ENCODE data around the gene RIC1.
"Not testable (repeated sequence)": the region's sequence is repeated elsewhere in the genome, so short reads cannot be mapped to it uniquely, and the experiment has no call there.

RIC1 gene

DNA sequence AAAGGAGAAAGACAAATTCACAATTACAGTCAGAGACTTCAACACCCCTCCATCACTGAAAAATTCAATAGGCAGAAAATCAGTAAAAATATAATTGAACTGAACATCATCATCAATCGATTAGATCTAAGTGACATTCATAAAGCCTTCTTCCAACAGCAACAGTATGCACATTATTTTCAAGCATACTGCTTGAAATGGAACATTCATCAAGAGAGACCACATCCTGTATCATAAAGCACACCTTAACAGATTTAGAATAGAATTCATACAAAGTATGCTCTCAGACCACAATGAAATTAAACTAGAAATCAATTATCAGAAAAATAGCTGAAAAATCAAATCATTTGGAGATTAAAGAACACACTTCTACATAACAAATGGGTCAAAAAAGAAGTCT is 164.9 kb downstream of the RIC1 start:
- DNase-seq = no peak

DNA sequence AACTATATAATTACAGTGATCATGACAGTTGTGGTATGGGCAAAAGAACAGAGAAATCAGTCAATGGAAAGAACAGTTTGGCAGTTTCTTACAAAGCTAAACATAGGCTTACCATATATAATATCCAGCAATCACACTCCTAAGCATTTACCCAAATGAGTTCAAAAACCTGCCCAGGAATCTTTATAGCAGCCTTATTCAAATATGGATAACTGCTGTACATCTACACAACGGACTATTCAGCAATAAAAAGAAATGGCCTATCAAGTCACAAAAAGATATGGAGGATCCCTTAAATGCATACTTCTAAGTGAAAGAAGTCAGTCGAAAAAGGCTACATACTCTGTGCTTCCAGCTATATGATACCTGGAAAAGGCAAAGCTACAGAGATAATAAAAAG is 167.4 kb downstream of the RIC1 start:
- no peak for DNase-seq

DNA sequence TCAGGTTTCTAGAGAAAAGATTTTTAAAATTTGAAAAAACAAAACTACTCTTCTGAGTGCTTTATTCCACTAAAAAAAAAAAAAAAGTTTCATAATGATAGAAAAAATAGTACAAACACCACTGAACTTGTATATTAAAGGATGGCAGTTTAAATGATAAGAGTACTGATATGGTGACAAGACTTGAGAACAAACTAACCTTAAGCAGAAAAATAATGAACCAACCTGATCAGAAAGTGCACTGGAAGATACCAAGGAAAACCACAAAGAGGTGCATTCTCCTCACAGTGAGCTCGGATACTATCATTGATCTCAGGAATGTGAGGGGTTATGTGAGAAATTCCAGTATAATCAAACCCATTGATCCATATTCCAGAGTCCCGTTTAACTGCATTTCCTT is 169.7 kb downstream of the RIC1 start:
- DNase-seq = no peak

DNA sequence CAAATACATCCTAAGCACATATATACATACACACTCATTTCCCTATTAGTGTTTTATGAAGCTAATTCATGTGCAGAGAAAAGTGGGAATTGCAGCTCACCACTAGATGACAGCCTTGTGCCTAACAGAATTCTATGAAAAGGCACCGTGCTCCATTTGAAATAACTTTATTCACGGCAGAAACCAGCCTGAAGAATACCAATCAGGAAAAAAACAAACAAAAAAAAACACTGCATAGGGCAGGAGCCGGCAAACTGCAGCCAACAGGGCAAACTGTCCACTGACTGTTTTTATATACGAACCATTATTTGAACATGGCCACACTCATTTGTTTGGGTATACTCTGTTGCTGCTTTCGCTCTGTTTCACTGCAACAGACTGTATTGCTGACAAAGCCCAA is 170.4 kb downstream of the RIC1 start:
- peak; percentile 15 for DNase-seq

DNA sequence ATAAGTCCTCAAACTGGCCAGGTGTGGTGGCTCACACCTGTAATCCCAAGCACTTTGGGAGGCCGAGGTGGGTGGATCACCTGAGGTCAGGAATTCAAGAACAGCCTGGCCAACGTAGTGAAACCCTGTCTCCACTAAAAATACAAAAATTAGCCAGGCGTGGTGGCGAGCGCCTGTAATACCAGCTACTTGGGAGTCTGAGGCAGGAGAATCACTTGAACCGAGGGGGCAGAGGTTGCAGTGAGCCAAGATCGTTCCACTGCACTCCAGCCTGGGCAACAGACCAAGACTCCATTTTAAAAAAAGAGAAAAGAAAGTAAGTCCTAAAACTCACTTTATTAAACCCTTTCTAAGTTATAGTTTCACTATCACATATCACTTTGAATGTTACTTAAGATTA is 171.5 kb downstream of the RIC1 start:
- not testable (repeated sequence) for DNase-seq

DNA sequence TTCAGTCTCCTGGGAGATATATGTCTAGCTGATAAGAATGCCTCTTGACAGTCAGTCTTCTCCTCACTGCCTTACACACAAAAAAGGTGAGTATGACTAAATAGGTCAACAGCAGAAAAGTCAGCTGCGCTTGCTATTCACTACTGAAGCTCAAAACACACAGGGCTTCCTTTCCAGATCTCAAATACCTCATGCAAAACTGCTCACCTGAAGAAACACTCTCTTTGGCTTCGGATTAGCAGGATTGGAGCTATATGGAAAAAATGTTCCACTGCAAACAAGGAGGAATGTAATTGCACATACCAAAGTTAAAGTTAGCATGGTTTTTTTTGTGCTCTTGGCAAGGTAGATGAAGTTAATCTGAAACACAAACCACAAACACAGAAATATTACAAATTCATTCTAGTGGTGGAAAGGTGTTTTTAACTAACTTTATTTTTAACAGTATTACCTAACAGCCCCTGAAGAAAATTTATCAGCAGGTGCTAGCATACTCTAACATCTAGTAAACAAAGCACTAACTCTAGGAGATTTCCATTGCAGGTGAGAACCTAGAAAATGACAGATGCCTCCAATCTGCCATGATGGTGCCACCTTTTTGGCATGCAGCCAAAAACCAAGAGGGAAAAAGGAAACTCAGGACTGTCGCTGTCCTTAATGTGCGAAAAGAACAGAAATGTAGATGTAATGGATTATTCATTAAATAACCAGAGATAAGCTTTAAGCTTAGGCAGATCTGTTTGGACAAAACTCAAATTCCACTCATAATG is 172.2 kb downstream of the RIC1 start:
- no peak for DNase-seq

DNA sequence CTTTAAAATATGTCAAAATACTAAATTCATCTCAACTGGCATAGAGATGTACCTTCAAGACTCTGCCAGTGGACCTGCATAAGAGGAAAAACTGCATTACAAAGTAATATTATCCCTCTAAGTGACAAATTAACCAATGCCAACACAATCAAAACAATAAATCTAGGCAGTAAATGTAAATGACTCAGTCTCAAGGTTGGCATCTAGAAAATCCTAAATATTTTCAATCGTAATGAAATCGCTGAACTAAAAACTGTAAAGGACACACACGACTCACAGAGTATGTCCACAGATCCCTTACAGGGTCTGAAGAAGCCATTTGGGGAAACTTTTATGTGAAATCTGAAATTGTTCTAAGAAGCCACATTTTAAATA is 172.8 kb downstream of the RIC1 start:
- no peak for DNase-seq

DNA sequence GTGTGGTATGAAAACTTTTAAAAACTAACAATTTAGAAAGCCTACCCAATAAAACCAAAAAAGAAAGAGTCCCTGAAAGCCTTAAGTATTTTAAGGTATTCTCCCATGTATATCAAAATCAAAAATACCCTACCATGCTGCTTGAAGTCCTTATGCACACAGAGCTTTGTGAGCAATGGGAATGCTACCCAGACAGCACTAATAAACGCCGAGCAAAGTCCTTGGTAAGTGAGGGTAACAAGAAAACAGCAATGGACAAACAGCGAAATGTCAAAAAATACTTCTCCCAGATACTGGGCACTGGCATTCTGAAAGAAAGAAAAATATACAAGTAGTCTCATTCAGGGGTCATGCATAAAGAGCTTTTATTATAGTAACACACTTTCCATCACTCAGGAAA is 176.6 kb downstream of the RIC1 start:
- DNase-seq = no peak

DNA sequence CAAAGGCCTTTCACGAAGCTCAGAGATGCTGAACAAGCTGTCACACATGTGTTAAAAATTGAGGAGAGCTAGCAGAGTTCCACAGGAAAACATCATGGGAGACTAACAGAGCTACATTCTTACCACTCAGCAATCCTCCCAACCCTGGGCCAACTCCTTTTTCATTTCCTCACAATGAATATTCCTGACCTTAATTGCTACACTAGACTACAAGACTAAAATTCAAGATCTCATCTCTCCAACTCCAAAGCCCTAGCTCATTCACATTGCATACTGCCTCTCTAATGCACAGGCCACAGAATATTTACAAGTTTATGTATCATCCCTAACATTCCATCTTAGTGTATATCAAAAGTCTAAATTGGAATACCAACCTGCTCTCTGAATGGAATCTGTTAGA is 182.8 kb downstream of the RIC1 start:
- no peak for DNase-seq

DNA sequence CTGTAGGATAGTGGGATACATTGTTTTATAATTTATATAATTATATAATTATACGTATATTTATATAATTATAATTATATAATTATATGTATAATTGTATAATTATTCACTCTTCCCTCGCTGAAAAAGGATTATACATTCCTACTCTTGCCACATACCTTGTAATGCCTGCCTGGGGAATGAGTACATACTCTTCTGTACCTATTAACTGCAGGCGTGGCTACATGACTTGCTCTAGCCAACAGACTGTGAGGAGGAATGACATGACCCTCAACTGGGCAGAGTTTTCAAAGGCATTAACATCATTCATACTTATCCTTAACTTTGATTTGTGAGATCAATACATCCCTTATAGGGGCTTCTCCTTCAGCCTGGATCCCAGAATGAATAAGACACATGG is 184.9 kb downstream of the RIC1 start:
- DNase-seq = no peak

DNA sequence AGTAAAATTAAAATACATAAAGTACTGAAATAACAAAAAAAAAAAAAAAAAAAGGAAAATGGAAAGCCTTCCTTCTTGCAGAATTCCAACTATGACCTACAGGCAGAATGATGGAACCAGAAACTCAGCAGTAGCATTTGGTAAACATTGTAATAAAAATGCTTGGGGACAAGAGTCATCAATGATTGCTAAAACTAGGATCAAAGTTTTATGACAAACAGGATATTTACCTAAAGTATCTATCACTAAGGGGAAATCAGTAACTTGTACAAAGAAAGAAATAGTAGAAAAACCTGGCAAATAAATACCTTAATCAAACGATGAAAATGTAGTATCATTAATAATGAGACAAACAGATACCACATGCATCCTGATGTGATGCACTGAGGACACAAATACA is 186.6 kb downstream of the RIC1 start:
- no peak for DNase-seq

DNA sequence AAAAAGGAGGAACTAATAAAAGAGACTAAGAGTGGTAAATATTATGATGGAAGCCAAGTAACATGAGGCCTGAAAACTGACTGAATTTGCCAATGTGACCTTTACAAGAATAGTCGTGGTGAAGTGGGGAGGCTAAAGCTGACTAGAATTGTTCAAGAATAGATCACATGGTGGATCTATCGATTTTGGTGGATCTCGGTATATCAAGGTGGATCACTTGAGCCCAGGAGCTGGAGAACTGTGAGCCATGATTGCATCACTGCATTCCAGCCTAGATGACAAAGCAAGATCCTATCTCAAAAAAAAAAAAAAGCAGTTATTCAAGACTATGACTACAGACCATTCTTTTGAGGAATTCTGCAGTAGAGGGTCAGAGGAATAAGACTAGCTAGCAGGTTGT is 189.0 kb downstream of the RIC1 start:
- no peak for DNase-seq

DNA sequence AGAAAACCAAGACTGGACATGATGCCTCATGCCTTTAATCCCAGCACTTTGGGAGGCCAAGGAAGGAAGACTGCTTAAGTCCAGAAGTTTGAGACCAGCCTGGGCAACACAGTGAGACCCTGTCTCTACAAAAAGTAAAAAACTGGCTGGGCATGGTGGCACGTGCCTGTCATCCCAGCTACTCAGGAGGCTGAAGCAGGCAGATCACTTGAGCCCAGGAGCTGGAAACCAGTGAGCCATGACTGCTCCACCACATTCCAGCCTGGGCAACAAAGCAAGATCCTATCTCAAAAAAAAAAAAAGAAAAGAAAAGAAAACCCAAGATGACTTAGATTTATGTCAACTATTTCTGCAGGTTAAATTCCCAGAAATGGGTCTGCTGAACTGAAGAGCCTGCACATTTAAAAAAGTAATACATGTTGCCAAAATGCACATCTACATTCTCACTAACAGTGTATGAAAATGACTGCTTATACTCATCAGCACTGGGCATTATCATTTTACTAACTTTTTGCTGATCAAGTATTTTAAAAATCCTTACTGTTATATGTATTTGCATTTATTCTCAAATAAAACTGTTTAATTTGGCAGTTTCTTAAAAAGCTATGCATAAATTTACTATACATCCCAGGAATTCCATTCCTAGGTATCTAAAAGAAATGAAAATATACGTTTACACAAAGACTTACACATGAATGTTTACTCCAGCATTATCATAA is 189.7 kb downstream of the RIC1 start:
- DNase-seq = no peak

DNA sequence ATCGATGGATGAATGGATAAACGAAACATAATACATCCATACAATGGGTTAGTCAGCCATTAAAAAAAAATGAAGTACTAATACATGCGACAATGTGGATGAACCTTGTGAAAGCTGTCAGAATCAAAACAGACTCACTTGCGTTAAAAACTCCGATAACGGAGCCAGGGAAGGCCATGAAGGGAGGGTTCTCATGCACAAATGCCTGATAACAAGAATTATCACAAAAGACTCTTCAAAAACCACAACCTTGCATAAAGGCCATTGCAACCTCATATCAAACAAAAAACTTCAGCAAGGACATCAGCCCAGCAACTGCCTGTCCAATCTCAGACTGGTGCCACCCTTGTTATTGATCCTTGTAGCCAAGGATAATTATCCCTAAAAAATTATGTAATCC is 190.3 kb downstream of the RIC1 start:
- DNase-seq = no peak

DNA sequence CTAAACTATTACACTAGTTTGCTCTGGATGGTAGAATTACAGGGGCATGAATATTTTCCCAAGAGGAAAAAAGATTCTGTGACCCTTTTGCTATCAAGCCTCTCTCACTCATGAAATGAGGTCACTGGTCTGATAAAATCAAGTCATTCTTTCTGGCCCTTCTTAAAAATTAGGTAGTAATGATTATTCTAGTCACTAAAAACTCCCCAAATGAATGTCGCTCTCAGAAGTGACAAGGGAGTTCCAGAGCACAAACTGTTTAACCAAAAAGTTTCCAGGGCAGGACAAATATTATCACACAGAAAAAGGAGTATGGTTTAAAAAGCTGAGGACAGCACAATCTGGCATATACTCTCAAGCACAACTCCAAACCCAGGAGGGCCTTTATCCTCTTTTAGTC is 191.5 kb downstream of the RIC1 start:
- no peak for DNase-seq

DNA sequence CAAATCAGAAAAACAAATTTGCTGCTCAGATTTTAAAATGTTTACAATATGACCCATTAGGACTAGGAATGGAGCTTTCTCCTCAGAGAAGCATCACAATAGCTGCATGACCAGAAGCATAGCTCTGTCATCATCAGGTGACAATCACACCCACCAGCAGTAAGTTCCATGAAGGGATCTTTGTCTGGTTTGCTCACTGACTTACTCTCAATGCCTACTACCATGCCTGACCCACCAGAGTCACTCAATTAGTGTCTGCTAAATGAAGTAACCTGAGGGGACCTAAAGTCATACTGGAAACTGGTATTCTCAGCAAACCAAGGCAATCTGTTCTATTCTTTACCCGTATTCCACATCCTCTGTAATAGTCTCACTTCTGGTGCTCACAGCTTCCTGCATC is 196.3 kb downstream of the RIC1 start:
- DNase-seq = no peak
